H1 (cell line): ENCODE results near the gene LNX2. TPM values are rescaled to one million over a fixed set of nuclear protein-coding genes. Genes with fewer than 3 reads are reported as not detected.

ENCODE experiments used
- CTCF ChIA-PET: fragments of 300-600 bp; sonication (Branson Sonifier 250); formaldehyde crosslinking; loops from one replicate; lab custom pipeline; 2021; ENCODE audit not compliant: partially characterized antibody; lab: Charles Lee
- POLR2A ChIA-PET: fragments of 300-600 bp; sonication (Branson Sonifier 250); formaldehyde crosslinking; loops from one replicate; lab custom pipeline; 2021; ENCODE audit warnings: inconsistent platforms; ENCODE audit not compliant: partially characterized antibody; lab: Charles Lee
- DNase-seq, 2 experiments: peaks; one replicate each; pipeline versions ENCODE4 v3.0.0 to v3.0.0-alpha.2; 2010 to 2022; ENCODE audit warnings: low spot score in 2 of 2, low read depth in 1 of 2, mixed read lengths in 1 of 2
- FAIRE-seq: peaks from 2 replicates; lab custom pipeline; 2011; peaks lifted over from hg19 to GRCh38; lab: Jason Lieb, UNC
- H2AFZ ChIP-seq: 2 replicates; pipeline ENCODE4 v1.8.1; 2012; ENCODE audit warnings: low read length, inconsistent platforms
- H2AK5ac ChIP-seq: 2 replicates; pipeline ENCODE4 v1.6.1; 2013; ENCODE audit warnings: low read depth, low read length
- H2BK120ac ChIP-seq: replicated peaks from 2 replicates; pipeline ENCODE3; 2013; ENCODE audit warnings: low read depth, low read length, inconsistent platforms
- H2BK12ac ChIP-seq: 2 replicates; pipeline ENCODE4 v1.6.1; 2013; ENCODE audit warnings: low read depth, low read length
- H2BK15ac ChIP-seq: 2 replicates; pipeline ENCODE4 v1.6.1; 2013; ENCODE audit warnings: low read length
- H2BK20ac ChIP-seq: 2 replicates; pipeline ENCODE4 v1.6.1; 2013; ENCODE audit warnings: low read length
- H2BK5ac ChIP-seq: 2 replicates; pipeline ENCODE4 v1.6.1; 2013; ENCODE audit warnings: low read depth, low read length
- H3K14ac ChIP-seq: 2 replicates; pipeline ENCODE4 v1.6.1; 2013; ENCODE audit warnings: inconsistent platforms; ENCODE audit not compliant: insufficient read length
- H3K18ac ChIP-seq: 2 replicates; pipeline ENCODE4 v1.6.1; 2013; ENCODE audit warnings: low read length; ENCODE audit errors: extremely low read depth
- H3K23ac ChIP-seq: 2 replicates; pipeline ENCODE4 v1.6.1; 2013; ENCODE audit warnings: inconsistent platforms; ENCODE audit not compliant: insufficient read length
- H3K23me2 ChIP-seq: 2 replicates; pipeline ENCODE4 v1.6.1; 2013; ENCODE audit warnings: low read depth, low read length
- H3K27ac ChIP-seq: 2 replicates; pipeline ENCODE4 v1.6.1; 2011; ENCODE audit warnings: low read depth, low read length, inconsistent platforms
- H3K27me3 ChIP-seq, 4 experiments: replicated peaks in 1 of 4; 1 replicate in 1 of 4; 2 replicates in 3 of 4; pipeline versions ENCODE4 v1.6.1 to v1.8.1; 2011 to 2013; ENCODE audit warnings: low read length in 3 of 4, mild to moderate bottlenecking in 3 of 4, inconsistent platforms in 2 of 4, mixed read lengths in 2 of 4, moderate library complexity in 1 of 4; ENCODE audit not compliant: control insufficient read depth in 3 of 4, insufficient read depth in 3 of 4; ENCODE audit errors: extremely low read depth in 1 of 4
- H3K36me3 ChIP-seq, 4 experiments: 2 replicates each; pipeline versions ENCODE4 v1.6.1 to v1.8.1; 2011 to 2013; ENCODE audit warnings: mild to moderate bottlenecking in 4 of 4, low read length in 3 of 4, moderate library complexity in 2 of 4, control low read depth in 1 of 4, inconsistent platforms in 1 of 4; ENCODE audit not compliant: insufficient read depth in 4 of 4, control insufficient read depth in 2 of 4
- H3K4ac ChIP-seq: replicated peaks from 2 replicates; pipeline ENCODE3; 2013; ENCODE audit warnings: low read length, low read depth, mixed read lengths, inconsistent platforms; ENCODE audit not compliant: insufficient read length
- H3K4me1 ChIP-seq, 4 experiments: replicated peaks in 1 of 4; 1 replicate in 1 of 4; 2 replicates in 3 of 4; pipeline versions ENCODE4 v1.6.1 to v1.8.1; 2011 to 2013; ENCODE audit warnings: low read length in 3 of 4, inconsistent platforms in 2 of 4, mixed read lengths in 1 of 4; ENCODE audit not compliant: insufficient read depth in 4 of 4, control insufficient read depth in 3 of 4
- H3K4me2 ChIP-seq, 2 experiments: 2 replicates each; pipeline versions ENCODE4 v1.6.1 to v1.8.1; 2011 to 2013; ENCODE audit warnings: low read depth in 2 of 2, low read length in 2 of 2, control low read depth in 1 of 2, inconsistent platforms in 1 of 2, mild to moderate bottlenecking in 1 of 2; ENCODE audit not compliant: insufficient read depth in 1 of 2
- H3K4me3 ChIP-seq, 4 experiments: fragments of 200-600, 300-600 bp in 1 of 4; sonication (generic), shearing (Covaris generic), sonication (Bioruptor Twin) in 1 of 4; 2 replicates each; pipeline versions ENCODE4 v1.5.1 to v1.8.1; 2011 to 2016; ENCODE audit warnings: low read length in 4 of 4, low read depth in 3 of 4, control low read depth in 2 of 4, inconsistent platforms in 2 of 4, mild to moderate bottlenecking in 2 of 4, mixed read lengths in 1 of 4, moderate library complexity in 1 of 4; ENCODE audit not compliant: insufficient read depth in 2 of 4; ENCODE audit errors: extremely low read depth in 1 of 4
- H3K56ac ChIP-seq: replicated peaks from 2 replicates; pipeline ENCODE3; 2013; ENCODE audit warnings: low read depth, mild to moderate bottlenecking, mixed read lengths, low read length, inconsistent platforms; ENCODE audit not compliant: insufficient read length
- H3K79me1 ChIP-seq: 2 replicates; pipeline ENCODE4 v1.6.1; 2013; ENCODE audit warnings: low read depth, low read length, control low read depth
- H3K79me2 ChIP-seq, 2 experiments: 2 replicates each; pipeline versions ENCODE4 v1.6.1 to v1.8.1; 2012 to 2013; ENCODE audit warnings: low read length in 2 of 2, mild to moderate bottlenecking in 2 of 2, inconsistent platforms in 1 of 2; ENCODE audit not compliant: insufficient read depth in 2 of 2, control insufficient read depth in 1 of 2
- H3K9ac ChIP-seq, 4 experiments: replicated peaks in 1 of 4; 1 replicate in 1 of 4; 2 replicates in 3 of 4; pipeline versions ENCODE4 v1.6.1 to v1.8.1; 2011 to 2013; ENCODE audit warnings: low read depth in 3 of 4, low read length in 3 of 4, control low read depth in 2 of 4, mild to moderate bottlenecking in 2 of 4, moderate library complexity in 2 of 4, inconsistent platforms in 1 of 4; ENCODE audit errors: extremely low read depth in 1 of 4
- H3K9me3 ChIP-seq, 2 experiments: 2 replicates each; pipeline versions ENCODE4 v1.6.1 to v1.8.1; 2012 to 2013; ENCODE audit warnings: mild to moderate bottlenecking in 2 of 2, moderate library complexity in 2 of 2, control low read depth in 1 of 2, inconsistent platforms in 1 of 2, low read depth in 1 of 2, low read length in 1 of 2, mixed read lengths in 1 of 2; ENCODE audit not compliant: insufficient read depth in 2 of 2
- H4K20me1 ChIP-seq, 2 experiments: replicated peaks in 1 of 2; 2 replicates each; pipeline versions ENCODE3 to v1.8.1; 2011 to 2013; ENCODE audit warnings: inconsistent platforms in 2 of 2, low read length in 2 of 2, mild to moderate bottlenecking in 1 of 2; ENCODE audit not compliant: insufficient read depth in 2 of 2, control insufficient read depth in 1 of 2
- H4K5ac ChIP-seq: 2 replicates; pipeline ENCODE4 v1.6.1; 2013; ENCODE audit warnings: low read length, low read depth, mixed read lengths, inconsistent platforms; ENCODE audit not compliant: insufficient read length
- H4K8ac ChIP-seq: 2 replicates; pipeline ENCODE4 v1.8.0; 2013; ENCODE audit warnings: mild to moderate bottlenecking, moderate library complexity, low read length, inconsistent platforms; ENCODE audit not compliant: insufficient read depth; ENCODE audit errors: extremely low read depth
- H4K91ac ChIP-seq: replicated peaks from 2 replicates; pipeline ENCODE3; 2013; ENCODE audit warnings: low read length, mixed read lengths, inconsistent platforms; ENCODE audit not compliant: insufficient read length
- BACH1 ChIP-seq: IDR thresholded peaks from 2 replicates; pipeline ENCODE4 v1.6.1; 2012; ENCODE audit warnings: low read length, improper control_type of control experiment
- CREB1 ChIP-seq: IDR thresholded peaks from 2 replicates; pipeline ENCODE4 v1.6.1; 2012; ENCODE audit warnings: inconsistent platforms
- CTBP2 ChIP-seq: IDR thresholded peaks from 2 replicates; pipeline ENCODE4 v1.7.0; 2011; ENCODE audit warnings: borderline replicate concordance, mild to moderate bottlenecking, moderate library complexity, mixed read lengths, low read length; ENCODE audit not compliant: insufficient read depth, insufficient read length
- E2F6 ChIP-seq: IDR thresholded peaks from 2 replicates; pipeline ENCODE4 v1.6.1; 2012; ENCODE audit warnings: inconsistent platforms
- KDM5A ChIP-seq: fragments of 200-600 bp; IDR thresholded peaks from 2 replicates; pipeline ENCODE4 v1.7.1; 2012; ENCODE audit warnings: mild to moderate bottlenecking, low read length, inconsistent platforms, mixed read lengths
- NANOG ChIP-seq: IDR thresholded peaks from 2 replicates; pipeline ENCODE4 v1.6.1; 2011; ENCODE audit warnings: low read length, low read depth, mild to moderate bottlenecking, inconsistent platforms; ENCODE audit not compliant: insufficient read depth, poor library complexity, severe bottlenecking
- RBBP5 ChIP-seq: IDR thresholded peaks from 2 replicates; pipeline ENCODE4 v1.7.1; 2012; ENCODE audit warnings: low read depth, mild to moderate bottlenecking, inconsistent platforms, low read length, moderate library complexity, borderline replicate concordance
- SP4 ChIP-seq: IDR thresholded peaks from 2 replicates; pipeline ENCODE4 v1.6.1; 2012; ENCODE audit warnings: low read length, inconsistent platforms
- SRF ChIP-seq: IDR thresholded peaks from 2 replicates; pipeline ENCODE4 v1.6.1; 2011; ENCODE audit warnings: mild to moderate bottlenecking, low read depth, low read length, moderate library complexity
- TAF7 ChIP-seq: optimal IDR thresholded peaks from 2 replicates; pipeline ENCODE3; 2011; ENCODE audit warnings: low read depth, mild to moderate bottlenecking, inconsistent platforms, low read length, moderate library complexity, borderline replicate concordance
- WGBS, 2 experiments: shearing (Covaris generic) in 1 of 2; methylation state at CpG; one replicate each; pipeline versions ENCODE4 v1.1.6 to v1.1.7; 2013 to 2015; ENCODE audit warnings: low lambda C conversion rate in 2 of 2, mixed read lengths in 2 of 2, inconsistent platforms in 1 of 2, low coverage in 1 of 2, missing lambda C conversion rate in 1 of 2; ENCODE audit not compliant: insufficient replicate concordance in 2 of 2, insufficient coverage in 1 of 2, insufficient read length in 1 of 2; ENCODE audit errors: extremely low coverage in 1 of 2, missing lambda C conversion rate in 1 of 2; 5-methylcytosine and 5-hydroxymethylcytosine counted together
- polyA plus RNA-seq, 7 experiments: library from polyadenylated mRNA; depleted of rRNA in 3 of 7; stranded (reverse) in 5 of 7; unstranded in 2 of 7; fragments of >200 nt in 5 of 7; fragments of 200-250 nt in 2 of 7; gene quantifications; 1 replicate in 5 of 7; 2 replicates in 1 of 7; 4 replicates in 1 of 7; pipeline versions ENCODE4 v1.2.1 to v1.2.3, GENCODE V29; 2011 to 2013; ENCODE audit warnings: missing spikeins in 2 of 7, mixed read lengths in 2 of 7
- total RNA-seq: library from RNA; stranded (reverse); fragmentation: NEBNext Ultra II Directional; extraction: Animal tissue kit (Norgen Biotek cat#: 25700); gene quantifications from 2 replicates; pipeline ENCODE4 v1.2.1, GENCODE V29; 2021

LNX2 gene
- total and polyA plus RNA-seq, 2 of the 8 experiments (the other 6 are each of a cell fraction or from before 2014, with no cell fraction given) = 6.4 to 13.9 TPM

- TF ChIP-seq RBBP5 = no peak
- TF ChIP-seq TAF7 = no peak
- TF ChIP-seq E2F6 = no peak
- TF ChIP-seq SRF = no peak
- no peak for TF ChIP-seq NANOG
- TF ChIP-seq SP4 = no peak
- TF ChIP-seq KDM5A = no peak
- no peak for TF ChIP-seq CTBP2
- no peak for TF ChIP-seq CREB1
- TF ChIP-seq BACH1 = no peak
- TF ChIP-seq, all 59 proteins: peak for 0
- no peak overlapping the region for H3K23ac ChIP-seq
- H2AK5ac ChIP-seq = no peak overlapping the region
- H3K4me1 ChIP-seq = no peaks in the 10 kb centered on the region
- H3K14ac ChIP-seq = no peak overlapping the region
- H2BK5ac ChIP-seq = no peak overlapping the region
- ChIA-PET CTCF (interaction anchor here (0.7 to 2.9 kb wide), 9 partner anchors 8 to 448 kb away, joined by 3 to 21 read pairs (median 3); no protein-coding TSS in a partner anchor), POLR2A (no interaction called here)
- H3K27me3 ChIP-seq = no peaks in the 10 kb centered on the region
- H3K79me2 ChIP-seq = no peaks in the 10 kb centered on the region
- H2BK20ac ChIP-seq = no peak overlapping the region
- H3K36me3 ChIP-seq = no peaks in the 10 kb centered on the region
- H2BK12ac ChIP-seq = no peak overlapping the region
- H3K23me2 ChIP-seq = no peaks in the 10 kb centered on the region
- H3K56ac ChIP-seq = no peak overlapping the region
- no peak overlapping the region for H3K9ac ChIP-seq
- no peak overlapping the region for H3K4me2 ChIP-seq
- no peaks in the 10 kb centered on the region for H4K20me1 ChIP-seq
- H3K9me3 ChIP-seq = no peaks in the 10 kb centered on the region
- no peak overlapping the region for H4K8ac ChIP-seq
- no peak for FAIRE-seq
- no peak overlapping the region for H4K5ac ChIP-seq
- no peak for DNase-seq
- H2BK120ac ChIP-seq = no peak overlapping the region
- H3K79me1 ChIP-seq = no peaks in the 10 kb centered on the region
- no peak overlapping the region for H3K18ac ChIP-seq
- H3K4me3 ChIP-seq = no peak overlapping the region
- no peak overlapping the region for H2BK15ac ChIP-seq
- H3K27ac ChIP-seq = no peak overlapping the region
- H2AFZ ChIP-seq = no peak overlapping the region
- no peak overlapping the region for H3K4ac ChIP-seq
- H4K91ac ChIP-seq = no peak overlapping the region
- WGBS, 2 experiments = 86% methylated on average over 10 of the region's 10 CpGs; no CpG with 5 or more reads in 1 of the 2 experiments
Observed at GRCh38 chr13:27534108-27534980, 86.0 kb downstream of the LNX2 start.
